IPS-18c (cell line): ENCODE results near the gene OPN1SW.

Experiments used
- H3K4me3 ChIP-seq: 2 replicates; pipeline ENCODE4 v1.7.0; 2013; ENCODE audit warnings: low read depth, mild to moderate bottlenecking, low read length, moderate library complexity; ENCODE audit not compliant: insufficient read depth
- H3K9me3 ChIP-seq: one replicate; pipeline ENCODE4 v1.6.1; 2013; ENCODE audit warnings: mild to moderate bottlenecking, low read length, moderate library complexity; ENCODE audit not compliant: control insufficient read depth, insufficient read depth

The OPN1SW gene

DNA sequence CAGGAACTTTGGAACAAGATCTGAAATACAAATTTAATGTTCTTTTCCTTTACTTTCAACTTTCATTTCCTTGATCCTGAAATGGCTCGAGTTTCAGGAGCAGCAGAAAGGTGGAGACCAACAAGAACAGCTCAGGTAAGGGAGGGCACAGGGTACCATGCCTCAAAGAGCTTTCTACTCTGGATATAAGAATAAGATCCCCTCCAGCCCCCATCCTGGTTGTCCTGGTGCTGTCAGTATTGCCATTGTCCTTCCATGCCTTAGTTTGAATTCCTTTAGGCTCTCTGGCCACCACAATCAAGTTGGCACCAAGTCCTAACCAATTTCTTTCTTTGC lies 48.9 kb downstream of the OPN1SW start:
- Histone ChIP-seq H3K4me3 (no peak overlapping the region), H3K9me3 (no peaks in the 10 kb centered on the region)

DNA sequence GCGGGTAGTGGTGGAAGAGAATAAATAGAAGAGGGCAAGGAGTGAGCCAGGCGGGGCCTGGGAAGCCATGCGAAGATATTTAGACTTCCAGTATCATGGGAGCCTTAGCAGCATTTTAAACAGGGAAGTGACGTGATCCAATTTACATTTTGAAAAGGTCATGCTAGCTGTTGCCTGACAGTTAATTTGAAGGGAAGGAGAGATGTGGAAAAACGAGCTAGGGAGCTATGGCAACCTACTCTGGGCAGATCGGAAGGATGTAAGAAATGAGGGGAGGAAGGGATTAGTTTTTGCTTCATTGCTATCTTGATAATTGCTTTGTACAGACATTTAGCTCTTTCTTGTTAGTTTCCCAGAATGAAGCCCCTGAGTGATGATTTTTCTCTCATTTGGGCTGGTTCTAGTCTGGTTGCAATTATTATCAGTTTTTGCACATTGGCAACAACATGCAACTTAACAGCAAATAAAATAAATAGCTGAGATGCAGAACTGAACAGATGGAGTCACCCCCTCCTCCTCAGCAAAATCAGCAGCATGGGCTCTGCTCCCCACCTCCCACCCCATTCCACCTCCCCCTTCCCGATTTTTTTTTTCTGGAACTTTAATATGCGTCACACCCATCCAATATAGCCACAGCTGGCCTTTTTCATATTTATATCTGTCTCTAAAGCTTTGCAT lies 49.4 kb downstream of the OPN1SW start:
- H3K9me3 ChIP-seq: no peaks in the 10 kb centered on the region
- no peak overlapping the region for H3K4me3 ChIP-seq

DNA sequence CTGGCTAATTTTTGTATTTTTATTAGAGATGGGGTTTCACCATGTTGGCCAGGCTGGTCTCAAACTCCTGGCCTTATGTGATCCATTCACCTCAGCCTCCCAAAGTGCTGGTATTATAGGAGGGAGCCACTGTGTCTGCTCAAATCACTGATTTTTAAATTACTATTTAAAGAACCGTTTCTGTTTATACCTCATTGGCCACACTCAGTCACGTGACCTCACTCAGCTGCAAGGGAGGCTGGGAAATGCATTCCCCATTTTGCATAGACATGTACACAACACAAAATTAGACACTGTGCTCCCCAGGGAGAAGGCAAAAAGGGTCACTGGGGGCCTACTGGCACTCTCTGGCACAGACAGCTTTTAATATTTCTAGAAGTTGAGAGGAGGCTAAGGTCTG lies 50.1 kb downstream of the OPN1SW start:
- Histone ChIP-seq H3K9me3 (no peaks in the 10 kb centered on the region), H3K4me3 (no peak overlapping the region)

DNA sequence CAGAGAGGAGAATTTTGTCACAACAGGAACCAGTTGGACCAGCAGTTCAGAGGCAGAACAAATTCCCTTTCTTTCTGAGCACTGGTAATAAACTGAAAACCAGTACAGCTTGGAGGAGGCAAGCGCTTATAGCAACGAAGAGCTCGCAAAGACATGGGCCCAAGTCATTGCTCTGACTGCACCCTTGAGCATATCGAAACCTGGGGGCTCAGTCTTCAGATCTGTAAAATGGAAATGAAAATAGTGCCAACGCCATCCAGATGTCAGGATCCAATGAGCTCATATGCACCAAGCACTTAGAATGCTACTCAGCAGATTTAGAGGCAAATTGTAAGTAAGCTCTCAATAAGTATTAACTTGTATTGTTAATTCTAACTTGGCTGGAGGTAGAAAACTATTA lies 50.9 kb downstream of the OPN1SW start:
- H3K4me3 ChIP-seq: no peak overlapping the region
- no peaks in the 10 kb centered on the region for H3K9me3 ChIP-seq
